OCI-M1 (cell line): ENCODE data around the gene TCF12.
"Not testable (repeated sequence)": the region's sequence is repeated elsewhere in the genome, so short reads cannot be mapped to it uniquely, and the experiment has no call there.

Experiments used
- DNase-seq: peaks from one replicate; lab custom pipeline; 2025; lab: John Stamatoyannopoulos, UW

Gene TCF12

GRCh38 chr15:56916825-56917477 lies 1.5 kb upstream of the TCF12 start:
- DNase-seq: peak; percentile 38

DNA sequence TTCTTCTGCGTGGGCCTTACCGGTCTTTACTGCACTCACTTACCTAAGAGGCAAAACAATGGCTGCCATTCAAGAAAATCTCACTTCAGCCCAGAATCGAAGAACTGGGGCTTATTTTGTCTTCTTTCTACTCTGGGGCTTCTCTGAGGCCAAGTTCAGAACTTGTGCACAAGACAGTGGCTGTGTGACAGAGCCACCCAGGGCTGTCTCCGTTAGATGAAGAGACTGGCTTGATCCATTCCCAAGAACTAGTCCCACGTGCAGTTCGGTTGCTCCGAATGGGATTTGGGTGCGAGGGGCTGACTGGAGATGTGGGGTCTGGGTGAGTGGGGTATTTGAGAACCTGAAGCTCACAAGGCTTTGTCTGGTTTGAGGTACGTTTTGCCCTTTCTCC lies 795 bp upstream of the TCF12 start:
- DNase-seq: no peak

DNA sequence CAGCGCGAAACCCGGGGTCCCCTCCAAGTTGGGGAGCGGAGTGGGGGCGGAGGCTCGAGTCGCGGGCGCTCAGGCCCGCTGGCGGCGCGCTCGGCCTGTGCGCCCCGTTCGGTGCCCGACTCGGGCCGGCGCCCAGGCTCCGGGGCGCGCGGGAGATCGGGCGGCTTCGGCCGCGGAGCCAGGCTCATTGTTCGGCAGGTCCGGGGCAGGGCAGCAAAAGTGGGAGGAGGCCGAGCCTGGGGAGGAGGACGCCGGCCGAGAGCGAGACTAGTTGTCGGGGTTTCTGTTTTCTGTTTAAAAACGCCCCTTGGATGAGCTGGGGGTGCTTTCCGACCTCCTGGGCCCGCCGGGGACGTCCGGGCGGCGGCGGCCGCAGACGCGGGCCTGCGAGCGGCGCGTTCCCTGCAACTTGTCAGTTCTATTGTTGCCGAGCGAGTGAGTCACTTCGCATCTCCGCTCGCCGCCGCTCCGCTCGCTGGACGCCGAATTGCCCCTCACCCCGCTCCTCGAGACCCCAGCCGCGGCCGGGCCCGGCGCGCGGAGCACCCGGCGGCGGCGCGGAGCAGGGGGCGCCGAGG lies 676 bp downstream of the TCF12 start:
- DNase-seq: peak; percentile 60

- DNase-seq: peak; percentile 61
These were observed 1.3 kb downstream of the TCF12 start for GRCh38 chr15:56919609-56920366.

- peak; percentile 61 for DNase-seq
These were observed 1.9 kb downstream of the TCF12 start for GRCh38 chr15:56920367-56920627.

DNA sequence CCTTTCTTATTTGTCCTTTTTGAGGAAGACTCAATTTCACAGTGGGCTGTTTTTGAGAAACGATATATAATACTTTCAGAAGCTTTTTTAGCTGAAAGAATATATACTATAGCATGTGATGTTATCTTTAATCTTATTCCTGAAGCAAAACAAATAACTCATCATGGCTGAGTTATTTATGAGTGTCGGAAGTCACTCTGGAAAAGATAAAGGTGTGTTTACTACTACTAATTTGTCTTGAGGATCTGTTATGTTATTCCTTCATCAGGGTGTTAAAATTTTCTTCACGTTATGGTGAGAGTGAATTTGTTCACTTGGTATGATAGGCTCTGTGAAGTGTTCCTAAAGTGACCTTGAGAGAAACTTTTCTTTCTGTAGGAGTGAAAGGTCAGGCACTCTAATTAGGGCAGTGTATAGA lies 4.7 kb downstream of the TCF12 start:
- DNase-seq: no peak

- DNase-seq: no peak
These were observed 9.4 kb downstream of the TCF12 start for GRCh38 chr15:56927816-56928215.

GRCh38 chr15:56929399-56929798 lies 11.0 kb downstream of the TCF12 start:
- DNase-seq: peak; percentile 14

- DNase-seq: no peak
These were observed 11.5 kb downstream of the TCF12 start for GRCh38 chr15:56929933-56930332.

GRCh38 chr15:56930669-56931313 lies 12.3 kb downstream of the TCF12 start:
- DNase-seq: no peak

GRCh38 chr15:56931639-56932508 lies 13.4 kb downstream of the TCF12 start:
- no peak for DNase-seq

DNA sequence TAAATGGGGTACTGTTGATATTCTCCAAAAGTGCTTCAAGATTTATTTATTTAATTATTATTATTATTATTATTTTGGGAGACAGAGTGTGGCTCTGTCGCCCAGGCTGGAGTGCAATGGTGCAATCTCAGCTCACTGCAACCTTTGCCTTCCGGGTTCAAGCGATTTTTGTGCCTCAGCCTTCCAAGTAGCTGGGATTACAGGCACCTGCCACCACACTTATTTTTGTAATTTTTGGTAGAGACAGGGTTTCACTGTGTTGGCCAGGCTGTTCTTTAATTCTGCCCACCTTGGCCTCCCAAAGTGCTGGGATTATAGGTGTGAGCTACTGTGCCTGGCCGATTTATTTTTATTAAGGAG lies 14.0 kb downstream of the TCF12 start:
- DNase-seq: not testable (repeated sequence)

DNA sequence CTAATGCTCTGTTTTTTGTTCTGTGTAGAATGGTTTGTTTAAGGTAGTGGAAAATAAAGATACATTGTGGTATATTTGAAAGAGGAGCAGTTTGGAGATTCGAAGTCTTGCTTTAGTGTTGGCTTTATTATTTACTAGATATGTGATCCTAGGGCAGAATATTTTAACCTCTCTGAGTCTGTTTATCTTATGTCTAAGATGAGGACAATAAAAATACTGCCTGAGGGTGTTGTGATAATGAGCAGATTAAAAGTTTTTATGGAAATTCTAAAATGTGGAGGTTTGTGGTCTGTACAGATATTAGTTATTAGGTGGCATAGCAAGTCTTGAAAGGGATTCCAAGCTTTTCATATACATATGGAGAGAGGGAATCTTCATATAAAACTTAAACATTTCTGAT lies 15.0 kb downstream of the TCF12 start:
- no peak for DNase-seq

DNA sequence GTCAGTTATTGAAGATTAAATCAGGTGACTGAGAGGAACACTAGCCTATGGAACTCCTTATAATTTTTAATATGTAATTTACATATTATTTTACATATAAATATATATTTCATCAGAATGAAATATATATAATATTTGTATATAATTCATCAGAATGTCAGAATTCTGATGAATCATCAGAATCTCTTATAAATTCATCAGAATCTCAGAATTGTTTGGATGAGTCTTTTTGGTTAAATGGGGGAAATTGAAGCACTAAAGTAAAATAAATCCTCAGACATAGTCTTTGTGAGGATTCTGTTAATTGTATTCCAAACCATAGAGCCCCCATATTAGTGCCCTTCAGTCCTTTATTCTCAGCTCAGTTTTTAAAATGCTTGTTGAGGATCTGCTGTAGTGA lies 15.4 kb downstream of the TCF12 start:
- no peak for DNase-seq

- DNase-seq: peak; percentile 24
These were observed 15.8 kb downstream of the TCF12 start for GRCh38 chr15:56934269-56934668.

DNA sequence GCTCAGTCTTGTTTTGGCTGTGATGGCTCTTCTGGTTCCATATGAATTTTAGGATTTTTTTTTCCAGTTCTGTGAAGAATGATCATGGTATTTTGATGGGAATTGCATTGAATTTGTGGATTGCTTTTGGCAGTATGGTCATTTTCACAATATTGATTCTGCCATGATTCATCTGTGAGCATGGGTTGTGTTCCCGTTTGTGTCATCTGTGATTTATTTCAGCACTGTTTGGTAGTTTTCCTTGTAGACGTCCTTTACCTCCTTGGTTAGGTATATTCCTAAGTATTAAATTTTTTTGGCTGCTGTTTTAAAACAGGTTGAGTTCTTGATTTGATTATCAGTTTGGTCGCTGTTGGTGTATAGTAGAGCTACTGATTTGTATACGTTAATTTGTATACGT lies 18.5 kb downstream of the TCF12 start:
- no peak for DNase-seq

DNA sequence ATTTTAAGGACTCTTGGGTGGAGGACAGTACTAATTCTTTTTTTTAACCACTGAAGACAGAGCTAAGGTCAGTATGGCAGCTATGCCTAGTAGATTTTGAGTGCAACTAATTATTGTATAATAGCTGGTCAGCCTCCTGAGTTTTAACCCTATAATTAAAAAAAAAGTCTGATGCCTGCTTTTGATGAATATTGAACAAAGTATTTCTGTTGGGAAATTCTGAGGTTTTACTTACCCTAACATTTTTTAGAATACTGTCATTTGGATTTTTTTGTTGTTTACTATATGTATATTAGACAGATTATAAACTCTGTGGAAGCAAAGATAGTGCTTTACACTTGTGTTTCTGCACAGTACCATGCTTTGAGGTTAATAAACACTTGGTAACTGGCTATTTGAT lies 20.8 kb downstream of the TCF12 start:
- no peak for DNase-seq

- DNase-seq: no peak
These were observed 21.9 kb downstream of the TCF12 start for GRCh38 chr15:56940388-56940787.

GRCh38 chr15:56942118-56942517 lies 23.7 kb downstream of the TCF12 start:
- no peak for DNase-seq

DNA sequence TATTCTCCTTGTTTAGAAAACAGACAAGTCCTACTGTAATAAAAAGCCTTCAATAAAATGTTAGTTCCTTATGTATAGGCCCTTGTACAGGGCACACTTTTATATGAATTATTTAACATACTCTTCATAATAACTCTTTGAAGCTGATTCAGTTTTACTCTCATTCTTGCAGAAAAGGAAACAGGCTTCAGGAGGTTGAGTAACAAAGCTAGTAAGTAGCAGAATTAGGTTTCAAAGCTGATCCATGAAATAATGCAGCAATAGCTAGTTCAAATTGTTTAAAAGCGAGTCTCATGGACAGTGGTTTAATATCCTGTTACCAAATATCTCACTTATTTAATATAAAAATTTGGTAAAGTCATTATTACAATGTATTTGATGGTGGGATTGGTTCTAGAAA lies 25.0 kb downstream of the TCF12 start:
- no peak for DNase-seq

DNA sequence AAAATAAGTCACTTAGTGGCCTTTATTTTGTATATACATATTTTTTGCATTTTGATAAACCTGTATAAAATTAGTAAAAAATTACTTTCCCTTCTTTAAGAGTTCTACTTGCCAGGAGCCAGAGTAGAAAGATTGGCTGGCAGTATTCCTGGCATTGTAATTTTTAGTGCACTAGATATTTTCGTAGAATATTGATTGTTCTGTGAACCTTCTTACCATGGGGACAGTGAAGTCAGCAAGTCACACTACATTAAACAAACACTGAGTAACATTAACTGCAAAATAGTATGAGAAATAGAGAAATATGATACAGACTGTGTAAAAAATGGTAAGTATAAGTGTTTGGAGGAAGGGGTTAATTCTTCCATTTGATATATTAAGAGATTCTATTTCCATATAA lies 26.0 kb downstream of the TCF12 start:
- DNase-seq: no peak

DNA sequence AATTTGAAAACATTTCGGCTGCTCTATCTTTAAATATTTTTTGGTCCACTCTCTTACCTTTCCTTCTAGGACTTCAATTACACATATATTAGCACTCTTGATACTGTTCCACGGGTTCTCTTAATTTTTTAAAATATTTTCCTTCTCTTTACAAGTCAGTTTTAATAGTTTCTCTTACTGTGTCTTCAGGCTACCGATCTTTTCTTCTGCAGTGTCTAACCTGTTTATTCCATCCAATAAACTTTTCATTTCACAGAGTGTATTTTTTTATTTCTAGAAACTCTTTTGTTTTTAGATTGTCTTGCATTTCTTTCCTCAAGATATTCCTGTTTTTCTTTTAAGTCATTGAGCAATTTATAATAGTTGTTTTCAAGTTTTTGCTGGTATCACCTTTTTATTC lies 27.7 kb downstream of the TCF12 start:
- no peak for DNase-seq
